Measurements from ENCODE around the gene FAM3B.

GRCh38 chr21:41295721-41296254 lies 20.8 kb upstream of the FAM3B start:
- TF ChIP-seq POLR2AphosphoS5 (IDR thresholded peaks at IDR 0.05; ENCODE audit: low read depth, low read length) = no peak
- TF ChIP-seq POLR2A (IDR thresholded peaks at IDR 0.05; ENCODE audit: low read depth, low read length) = no peak
- no peak for TF ChIP-seq TAF1 (IDR thresholded peaks at IDR 0.05; ENCODE audit: borderline replicate concordance, low read depth, low read length)

All from GM12892 (cell line).